HG03442 (cell line): ENCODE data around the gene GOLGA6L10.
"Not testable (repeated sequence)": the region's sequence is repeated elsewhere in the genome, so short reads cannot be mapped to it uniquely, and the experiment has no call there.

Source experiments
- ATAC-seq: cut with Tn5 transposase; IDR thresholded peaks from one replicate; pipeline ENCODE4 v1.9.1; 2021; ENCODE audit warnings: mild to moderate bottlenecking, moderate library complexity; ENCODE audit not compliant: unreplicated experiment

GOLGA6L10 gene

DNA sequence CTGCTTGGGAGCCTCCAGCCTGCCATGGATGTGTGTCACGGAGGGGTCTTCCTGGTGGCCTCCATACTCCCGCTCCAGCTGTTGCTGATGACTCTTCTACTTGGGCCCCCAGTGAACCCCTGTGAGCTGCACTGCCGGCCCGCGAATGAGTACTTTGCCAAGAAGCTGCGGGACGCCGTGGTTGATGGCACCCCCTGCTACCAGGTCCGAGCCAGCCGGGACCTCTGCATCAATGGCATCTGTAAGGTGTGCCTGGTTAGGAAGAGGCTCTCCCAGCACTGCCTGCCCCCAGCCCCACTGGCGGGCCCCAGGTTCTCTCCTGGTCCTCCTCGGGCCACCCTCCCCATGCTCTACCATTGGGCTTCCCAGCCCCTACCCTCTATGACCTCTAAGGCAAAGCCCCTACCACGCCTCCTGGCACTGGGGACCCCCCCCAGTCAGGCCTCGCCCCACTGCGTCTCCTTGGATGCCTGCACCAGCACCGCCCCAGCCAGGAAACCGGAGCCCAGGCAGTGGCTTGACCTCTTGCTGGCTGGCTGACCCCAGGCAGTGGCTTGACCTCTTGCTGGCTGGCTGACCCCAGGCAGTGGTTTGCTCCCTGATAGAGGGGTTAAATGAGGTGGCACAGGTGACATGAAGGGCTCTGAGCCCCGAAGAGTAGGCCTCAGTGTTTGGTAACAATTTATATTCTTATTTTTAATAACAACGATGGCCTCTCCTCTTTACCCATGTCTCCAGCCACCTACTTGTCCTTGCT lies 29.6 kb downstream of the GOLGA6L10 start:
- not testable (repeated sequence) for ATAC-seq

- ATAC-seq, result not testable (repeated sequence)
Observed at GRCh38 chr15:82318281-82318680, 31.0 kb downstream of the GOLGA6L10 start.

DNA sequence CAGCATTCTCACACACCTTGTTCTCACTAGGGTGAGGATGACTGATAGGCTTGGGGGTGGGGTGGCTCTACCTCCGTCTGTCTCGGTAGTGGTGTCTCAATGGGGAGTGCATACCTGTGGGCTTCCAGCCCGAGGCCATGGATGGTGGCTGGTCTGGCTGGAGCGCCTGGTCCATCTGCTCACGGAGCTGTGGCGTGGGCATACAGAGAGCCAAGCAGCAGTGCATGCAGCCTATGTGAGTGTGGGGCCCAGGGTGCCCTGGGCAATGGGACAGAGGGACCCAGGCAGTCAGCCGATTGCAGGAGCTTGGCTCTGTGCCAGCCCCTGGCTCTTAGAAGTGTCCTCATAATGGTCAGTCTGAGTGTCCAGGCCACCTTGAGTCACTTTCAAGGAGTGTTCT lies 31.8 kb downstream of the GOLGA6L10 start:
- ATAC-seq, result not testable (repeated sequence)

- ATAC-seq, result no peak
Observed at GRCh38 chr15:82317091-82317489, 32.2 kb downstream of the GOLGA6L10 start.

- not testable (repeated sequence) for ATAC-seq
Observed at GRCh38 chr15:82316247-82317090, 32.8 kb downstream of the GOLGA6L10 start.

DNA sequence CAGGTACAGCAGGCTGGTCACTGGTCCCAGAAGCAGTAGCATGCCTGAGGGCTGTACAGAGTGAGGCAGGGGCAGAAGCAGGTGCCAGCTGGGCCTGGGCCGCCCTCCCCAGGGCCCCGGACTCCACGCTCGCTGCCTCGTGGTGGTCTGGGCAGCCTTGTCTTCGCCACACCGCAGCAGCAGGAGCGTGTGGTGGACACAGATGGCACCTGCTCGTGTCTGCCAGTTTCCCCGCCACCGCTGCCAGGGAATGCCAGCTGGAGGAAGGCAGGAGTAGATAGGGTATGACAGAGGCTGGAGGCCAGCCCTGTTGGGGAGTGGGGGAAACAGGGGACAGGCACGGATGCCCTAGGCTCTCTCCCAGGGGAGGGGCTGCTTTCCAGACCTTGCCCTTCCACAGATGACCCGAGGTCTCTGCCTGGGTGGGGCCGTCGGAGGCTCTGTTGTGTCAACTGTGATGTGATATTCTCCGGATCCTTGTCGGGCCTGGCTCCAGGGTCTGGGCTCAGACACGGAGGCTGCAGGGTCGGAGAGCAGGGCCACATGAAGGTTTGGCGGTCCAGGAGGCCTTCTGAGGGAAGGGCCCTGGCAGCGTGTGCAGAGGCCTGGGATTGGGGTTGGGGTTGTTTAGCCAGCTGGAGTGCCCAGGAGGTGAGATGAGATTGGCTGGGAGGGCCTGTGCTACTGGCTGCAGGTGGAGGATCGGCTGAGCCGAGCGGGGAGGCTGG lies 33.6 kb downstream of the GOLGA6L10 start:
- no peak for ATAC-seq

GRCh38 chr15:82314769-82315518 lies 34.3 kb downstream of the GOLGA6L10 start:
- ATAC-seq, result no peak

- not testable (repeated sequence) for ATAC-seq
Observed at GRCh38 chr15:82313951-82314768, 35.1 kb downstream of the GOLGA6L10 start.

DNA sequence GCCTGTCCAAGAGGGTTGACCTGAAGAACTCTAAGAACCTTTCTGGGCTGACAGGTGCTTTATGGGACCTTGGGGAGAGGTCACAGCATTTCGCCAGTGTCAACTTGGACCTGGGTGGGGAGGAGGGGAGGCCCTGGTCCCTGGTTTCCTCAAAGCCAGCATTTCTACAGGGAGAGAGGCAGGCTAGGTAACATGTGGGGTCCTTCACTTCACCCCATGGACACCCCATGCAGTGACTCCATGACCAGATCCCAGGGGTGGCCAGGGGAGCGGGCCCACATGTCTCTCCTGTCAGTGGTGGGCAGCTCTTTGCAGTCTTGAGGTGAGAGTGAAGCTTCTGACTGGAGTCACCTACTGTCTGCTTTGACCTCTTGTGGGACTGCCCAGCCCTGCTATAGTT lies 35.8 kb downstream of the GOLGA6L10 start:
- ATAC-seq, result no peak

DNA sequence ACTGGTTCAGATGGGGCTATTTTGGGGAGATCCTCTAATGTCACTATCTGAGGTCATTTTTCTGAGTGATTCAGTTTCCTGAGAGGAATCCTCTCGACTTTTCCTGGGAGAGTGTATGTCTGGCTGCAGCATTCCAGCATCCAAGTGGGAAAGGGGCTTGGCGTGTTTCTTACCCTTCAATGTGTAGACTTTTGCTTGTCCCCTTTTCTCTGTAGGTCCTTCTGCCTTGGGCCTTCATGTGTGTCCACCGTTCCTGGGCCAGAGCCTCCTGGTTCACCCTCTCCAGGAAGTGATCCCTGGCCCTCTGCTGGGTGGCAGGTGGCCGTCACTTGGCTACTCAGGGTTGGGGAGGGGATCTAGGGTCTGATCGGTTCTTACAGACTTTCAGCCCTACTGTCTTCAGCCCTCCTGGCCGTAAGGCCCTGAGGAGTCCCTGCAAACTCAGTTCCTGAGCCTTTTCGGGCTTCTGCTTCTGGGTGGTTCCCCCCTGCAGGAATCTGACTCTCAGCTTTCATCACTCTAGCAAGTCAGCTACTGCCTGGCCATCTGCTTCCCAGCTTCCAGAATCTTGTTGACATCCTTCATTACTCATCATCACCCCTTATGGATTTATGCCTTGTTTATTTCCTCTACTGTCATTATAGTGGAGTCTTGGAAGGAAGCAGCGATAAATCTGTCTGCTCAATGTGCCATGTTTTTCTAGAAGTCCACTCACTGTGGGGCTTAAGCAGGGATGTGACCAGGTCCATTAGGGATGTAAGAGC lies 36.5 kb downstream of the GOLGA6L10 start:
- no peak for ATAC-seq

- not testable (repeated sequence) for ATAC-seq
Observed at GRCh38 chr15:82311321-82311720, 38.0 kb downstream of the GOLGA6L10 start.

DNA sequence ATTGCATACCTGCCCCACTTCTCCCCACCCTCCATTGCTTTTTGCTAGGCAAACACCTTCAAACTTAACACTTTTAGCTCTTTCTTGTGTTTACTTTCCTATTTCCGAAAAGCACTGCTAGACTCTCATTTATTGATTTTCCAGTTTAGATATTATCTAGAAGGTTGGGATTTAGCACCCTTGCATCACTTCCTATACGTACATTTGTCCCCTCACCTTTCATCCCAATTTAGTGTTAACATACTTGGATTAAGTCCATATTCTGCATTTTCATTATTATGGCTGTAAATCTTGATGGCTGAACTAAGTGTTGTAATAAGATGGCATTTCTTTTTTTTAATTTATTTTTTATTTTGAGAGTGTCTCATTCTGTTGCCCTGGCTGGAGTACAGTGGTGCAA lies 39.5 kb downstream of the GOLGA6L10 start:
- no peak for ATAC-seq

DNA sequence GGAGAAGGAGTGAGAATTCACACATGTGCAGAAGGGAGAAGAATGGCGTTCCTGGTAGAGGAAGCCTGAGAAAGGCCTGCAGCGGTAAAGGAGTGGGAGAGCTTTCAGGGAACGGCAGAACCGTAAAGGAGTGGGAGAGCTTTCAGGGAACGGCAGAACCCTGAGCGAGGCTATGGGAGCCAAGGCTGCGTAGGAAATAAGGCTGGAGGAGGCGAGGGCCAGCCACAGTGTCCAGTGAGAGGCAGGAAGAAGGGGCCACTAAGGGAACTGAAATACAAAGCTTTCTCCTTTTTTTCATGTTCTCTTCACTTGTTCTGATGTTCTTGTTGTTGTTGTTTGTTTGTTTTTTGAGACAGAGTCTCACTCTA lies 41.6 kb downstream of the GOLGA6L10 start:
- no peak for ATAC-seq

DNA sequence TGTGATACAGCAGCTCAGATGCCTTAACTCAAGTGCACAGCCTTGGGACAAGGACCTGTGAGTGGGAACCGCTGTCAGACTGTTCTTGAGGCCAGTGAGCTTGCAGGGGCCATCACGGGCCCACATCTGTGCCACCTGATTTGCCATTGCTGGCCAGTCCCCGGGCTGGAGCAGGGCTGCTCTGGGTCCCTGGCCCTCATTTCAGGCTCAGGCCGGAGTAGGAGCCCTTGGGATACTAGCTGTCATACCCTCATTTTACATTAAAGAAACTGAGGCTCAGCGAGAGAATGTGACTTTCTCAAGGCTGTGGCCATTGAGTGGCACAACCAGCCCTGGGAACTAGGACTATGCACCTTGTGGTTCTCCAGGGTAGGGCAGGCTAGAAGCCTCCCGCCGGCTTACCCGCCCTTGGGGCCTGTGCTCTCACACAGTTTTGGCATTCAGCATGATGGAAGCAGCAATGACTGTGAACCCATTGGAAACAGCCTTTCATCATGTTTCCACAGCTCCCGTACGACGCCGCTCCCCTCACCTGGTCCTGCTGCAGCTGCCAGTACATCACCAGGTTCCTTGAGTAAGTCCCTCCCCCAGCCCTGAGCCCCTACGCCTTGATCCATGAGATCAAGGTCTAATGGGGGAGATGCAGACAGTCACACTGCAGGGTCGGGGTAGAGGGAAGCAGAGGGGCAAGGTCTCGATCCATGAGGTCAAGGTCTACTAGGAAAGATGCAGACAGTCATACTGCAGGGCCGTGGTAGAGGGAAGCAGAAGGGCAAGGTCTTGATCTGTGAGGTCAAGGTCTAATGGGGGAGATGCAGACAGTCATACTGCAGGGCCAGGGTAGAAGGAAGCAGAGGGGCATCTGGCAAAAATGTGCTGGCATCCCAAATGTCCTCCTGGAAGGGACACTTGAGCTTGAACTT lies 42.2 kb downstream of the GOLGA6L10 start:
- no peak for ATAC-seq

GRCh38 chr15:82305621-82306048 lies 43.6 kb downstream of the GOLGA6L10 start:
- ATAC-seq, result no peak

GRCh38 chr15:82304778-82305090 lies 44.5 kb downstream of the GOLGA6L10 start:
- ATAC-seq, result no peak

- no peak for ATAC-seq
Observed at GRCh38 chr15:82303956-82304777, 45.1 kb downstream of the GOLGA6L10 start.
